T-cell (primary cell): ENCODE data around the gene AKT1. TPM values are rescaled to one million over a fixed set of nuclear protein-coding genes. Genes with fewer than 3 reads are reported as not detected.

Experiments used
- ATAC-seq, 4 experiments: fragments of 200-7000 bp in 3 of 4; fragments of 150-1000 bp in 1 of 4; cut with Tn5 transposase; replicated peaks in 1 of 4; 1 replicate in 3 of 4; 2 replicates in 1 of 4; pipeline ENCODE4 v1.10.0; 2021; ENCODE audit warnings: moderate library complexity in 3 of 4, mild to moderate bottlenecking in 2 of 4, moderate number of reproducible peaks in 1 of 4
- CTCF ChIA-PET, 2 donors: fragments of 300-600 bp; sonication (Branson Sonifier 250); formaldehyde crosslinking; loops; one replicate each; lab custom pipeline; 2022; ENCODE audit warnings: antibody characterized with exemption in 2 of 2; lab: Charles Lee
- POLR2A ChIA-PET, 2 donors: fragments of 300-600 bp; sonication (Branson Sonifier 250); formaldehyde crosslinking; loops; one replicate each; lab custom pipeline; 2022; ENCODE audit warnings: antibody characterized with exemption in 2 of 2; lab: Charles Lee
- DNase-seq, 35 experiments: peaks; one replicate each; pipeline versions ENCODE4 v3.0.0 to v3.0.0-alpha.2; 2013 to 2023
- H3K27ac ChIP-seq: one replicate; pipeline ENCODE4 v1.5.1; 2013; ENCODE audit warnings: low read length
- H3K27me3 ChIP-seq, 2 experiments: replicated peaks in 1 of 2; 1 replicate in 1 of 2; 2 replicates in 1 of 2; pipeline versions ENCODE4 v1.6.1 to v1.7.0; 2013; ENCODE audit warnings: low read length in 1 of 2, mixed read lengths in 1 of 2; ENCODE audit not compliant: control insufficient read depth in 2 of 2, insufficient read depth in 2 of 2; ENCODE audit errors: extremely low read depth in 1 of 2
- H3K36me3 ChIP-seq, 2 donors: 1 replicate in 1 of 2; 2 replicates in 1 of 2; pipeline versions ENCODE4 v1.6.1 to v1.7.0; 2013; ENCODE audit warnings: low read length in 1 of 2; ENCODE audit not compliant: control insufficient read depth in 2 of 2, insufficient read depth in 1 of 2; ENCODE audit errors: extremely low read depth in 1 of 2
- H3K4me1 ChIP-seq, 2 experiments: 1 replicate in 1 of 2; 2 replicates in 1 of 2; pipeline versions ENCODE4 v1.6.1 to v1.7.0; 2013; ENCODE audit warnings: low read length in 2 of 2, mixed read lengths in 1 of 2; ENCODE audit not compliant: insufficient read depth in 2 of 2, control insufficient read depth in 1 of 2; ENCODE audit errors: extremely low read depth in 1 of 2
- H3K4me3 ChIP-seq, 2 donors: 1 replicate in 1 of 2; 2 replicates in 1 of 2; pipeline versions ENCODE4 v1.5.1 to v1.7.0; 2013; ENCODE audit warnings: mild to moderate bottlenecking in 2 of 2, low read length in 1 of 2, moderate library complexity in 1 of 2; ENCODE audit not compliant: control insufficient read depth in 1 of 2; ENCODE audit errors: extremely low read depth in 1 of 2
- H3K9me3 ChIP-seq: 2 replicates; pipeline ENCODE4 v1.7.0; 2013
- H3K27ac Mint-ChIP-seq, 2 donors: one replicate each; pipeline ENCODE4 v1.8.0; 2020 to 2021; ENCODE audit warnings: mild to moderate bottlenecking in 2 of 2, mixed read lengths in 2 of 2
- H3K27me3 Mint-ChIP-seq, 2 donors: one replicate each; pipeline ENCODE4 v1.8.0; 2021 to 2022; ENCODE audit warnings: mixed read lengths in 2 of 2
- H3K36me3 Mint-ChIP-seq: one replicate; pipeline ENCODE4 v1.8.0; 2021; ENCODE audit warnings: mixed read lengths
- H3K4me1 Mint-ChIP-seq, 3 donors: one replicate each; pipeline ENCODE4 v1.8.0; 2020 to 2022; ENCODE audit warnings: mixed read lengths in 3 of 3, mild to moderate bottlenecking in 1 of 3
- H3K4me3 Mint-ChIP-seq, 3 donors: one replicate each; pipeline ENCODE4 v1.8.0; 2020 to 2022; ENCODE audit warnings: mild to moderate bottlenecking in 3 of 3, mixed read lengths in 3 of 3, moderate library complexity in 3 of 3
- H3K9me3 Mint-ChIP-seq, 3 donors: one replicate each; pipeline ENCODE4 v1.8.0; 2020 to 2022; ENCODE audit warnings: mixed read lengths in 3 of 3
- WGBS: methylation state at CpG from one replicate; pipeline ENCODE4 v1.1.5; 2013; ENCODE audit warnings: missing lambda C conversion rate; ENCODE audit not compliant: insufficient coverage; 5-methylcytosine and 5-hydroxymethylcytosine counted together
- total RNA-seq, 35 experiments: library from RNA in 6 of 35; stranded (reverse) in 6 of 35; fragments of 120-200 nt in 1 of 35; gene quantifications; one replicate each; pipeline versions ENCODE4 v1.2.1 to v1.2.4 and lab custom pipeline; 2013 to 2026

The AKT1 gene
- total RNA-seq, 5 donors from 2014 or later (not counting 1 experiment from before 2014, with no cell fraction given) = 68.4 to 113 (median 99.7) TPM

DNA sequence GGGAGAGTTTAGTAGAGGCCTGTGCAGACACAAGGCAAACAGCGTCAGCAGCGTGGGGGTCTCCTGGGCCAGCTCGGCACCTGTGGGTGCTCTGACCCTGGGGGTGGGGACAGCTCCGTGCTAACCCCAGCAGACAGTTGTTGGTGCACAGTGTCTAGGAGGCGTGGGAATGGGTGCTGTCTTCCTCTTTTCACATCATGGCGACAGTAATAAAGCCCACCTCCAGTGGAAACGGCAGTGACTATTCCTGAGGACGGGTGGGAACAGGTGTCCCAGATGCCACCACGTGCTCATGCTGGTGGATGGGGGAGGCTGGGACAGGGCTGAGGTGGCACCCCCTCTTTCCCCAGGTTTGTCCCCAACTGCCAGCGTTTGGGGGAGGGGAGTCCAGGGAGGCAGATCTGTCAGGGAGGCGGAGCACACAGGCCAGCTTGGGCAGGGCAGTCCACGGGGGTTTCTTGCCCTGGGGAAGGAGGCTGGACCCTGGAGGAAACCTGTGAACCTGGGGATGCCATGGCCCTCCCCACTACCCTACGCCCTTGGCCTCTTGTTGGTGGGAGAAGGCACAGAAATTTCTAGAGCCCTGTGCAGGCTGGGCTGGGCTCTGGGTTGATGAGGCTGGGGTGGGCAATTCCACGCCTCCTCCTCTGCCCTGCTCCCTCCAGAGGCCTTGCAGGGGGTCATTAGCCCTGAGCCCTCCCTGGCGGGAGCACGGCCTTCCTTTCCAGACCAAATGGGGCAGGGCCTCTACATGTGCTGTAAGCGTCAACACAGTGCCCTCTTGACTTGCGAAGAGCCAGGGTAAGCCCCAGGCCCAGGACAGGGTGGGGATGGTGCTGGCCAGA is 9.2 kb upstream of the AKT1 start:
- Mint-ChIP-seq H3K27ac (no peak overlapping the region), H3K9me3 (no peaks in the 10 kb centered on the region), H3K36me3 (no peaks in the 10 kb centered on the region), H3K27me3 (no peaks in the 10 kb centered on the region), H3K4me3 (no peak overlapping the region), H3K4me1 (peaks cover 20 to 26% (median 24%) of the 10 kb centered on the region in 3 donors)
- H3K9me3 ChIP-seq = no peaks in the 10 kb centered on the region
- H3K36me3 ChIP-seq = peaks cover 0 to 2% of the 10 kb centered on the region in 2 donors
- ChIA-PET CTCF (no interaction called here), POLR2A (no interaction called here)
- no peak for DNase-seq
- no peak for ATAC-seq
- H3K4me3 ChIP-seq = no peak overlapping the region
- H3K4me1 ChIP-seq = peaks cover 7 to 36% of the 10 kb centered on the region in 2 experiments
- H3K27ac ChIP-seq = no peak overlapping the region
- 95% methylated on average over 10 of the region's 18 CpGs for WGBS
- no peaks in the 10 kb centered on the region for H3K27me3 ChIP-seq

GRCh38 chr14:104803912-104804410 is 8.4 kb upstream of the AKT1 start:
- WGBS = 81% methylated on average over 13 of the region's 15 CpGs
- no peak overlapping the region for H3K27ac Mint-ChIP-seq
- ChIA-PET CTCF (no interaction called here), POLR2A (no interaction called here)
- H3K36me3 Mint-ChIP-seq = no peaks in the 10 kb centered on the region
- H3K4me1 Mint-ChIP-seq = peaks cover 25 to 33% (median 29%) of the 10 kb centered on the region in 3 donors
- no peaks in the 10 kb centered on the region for H3K27me3 Mint-ChIP-seq
- Histone ChIP-seq H3K4me1 (peaks cover 7 to 42% of the 10 kb centered on the region in 2 experiments), H3K4me3 (no peak overlapping the region), H3K36me3 (peaks cover 0 to 2% of the 10 kb centered on the region in 2 donors), H3K27me3 (no peaks in the 10 kb centered on the region), H3K9me3 (no peaks in the 10 kb centered on the region), H3K27ac (no peak overlapping the region)
- ATAC-seq = no peak
- peak overlapping the region in 1 of 3 donors; percentile 2 for H3K4me3 Mint-ChIP-seq
- DNase-seq = no peak
- H3K9me3 Mint-ChIP-seq = no peaks in the 10 kb centered on the region

GRCh38 chr14:104803280-104803911 is 7.8 kb upstream of the AKT1 start:
- no peaks in the 10 kb centered on the region for H3K9me3 Mint-ChIP-seq
- H3K27me3 ChIP-seq = no peaks in the 10 kb centered on the region
- H3K4me3 Mint-ChIP-seq = peak overlapping the region in 1 of 3 donors; percentile 2
- H3K4me3 ChIP-seq = no peak overlapping the region
- ATAC-seq (no peak), DNase-seq (no peak)
- H3K36me3 Mint-ChIP-seq = no peaks in the 10 kb centered on the region
- peaks cover 0 to 2% of the 10 kb centered on the region in 2 donors for H3K36me3 ChIP-seq
- H3K27ac Mint-ChIP-seq = no peak overlapping the region
- POLR2A ChIA-PET = no interaction called here
- WGBS = 95% methylated on average over 14 of the region's 19 CpGs
- CTCF ChIA-PET = no interaction called here
- H3K4me1 ChIP-seq = peaks cover 7 to 42% of the 10 kb centered on the region in 2 experiments
- H3K27ac ChIP-seq = no peak overlapping the region
- H3K27me3 Mint-ChIP-seq = no peaks in the 10 kb centered on the region
- H3K9me3 ChIP-seq = no peaks in the 10 kb centered on the region
- peaks cover 25 to 33% (median 29%) of the 10 kb centered on the region in 3 donors for H3K4me1 Mint-ChIP-seq

- Mint-ChIP-seq H3K27ac (no peak overlapping the region), H3K27me3 (no peaks in the 10 kb centered on the region), H3K9me3 (no peaks in the 10 kb centered on the region), H3K4me1 (peaks cover 25 to 33% (median 31%) of the 10 kb centered on the region in 3 donors), H3K4me3 (peak overlapping the region; percentile 59 to 87 (median 69)), H3K36me3 (no peaks in the 10 kb centered on the region)
- DNase-seq (no peak), ATAC-seq (no peak)
- CTCF ChIA-PET = no interaction called here
- H3K4me1 ChIP-seq = peaks cover 7 to 42% of the 10 kb centered on the region in 2 experiments
- no peaks in the 10 kb centered on the region for H3K27me3 ChIP-seq
- POLR2A ChIA-PET = no interaction called here
- H3K27ac ChIP-seq = no peak overlapping the region
- H3K9me3 ChIP-seq = no peaks in the 10 kb centered on the region
- peaks cover 0 to 2% of the 10 kb centered on the region in 2 donors for H3K36me3 ChIP-seq
- 92% methylated on average over 18 of the region's 20 CpGs for WGBS
- no peak overlapping the region for H3K4me3 ChIP-seq
These were observed 7.0 kb upstream of the AKT1 start for GRCh38 chr14:104802394-104803184.

- H3K9me3 ChIP-seq = no peaks in the 10 kb centered on the region
- H3K27me3 ChIP-seq = no peaks in the 10 kb centered on the region
- ChIA-PET CTCF (no interaction called here), POLR2A (no interaction called here)
- Mint-ChIP-seq H3K9me3 (no peaks in the 10 kb centered on the region), H3K27ac (peak overlapping the region; percentile 87 to 88), H3K27me3 (no peaks in the 10 kb centered on the region), H3K36me3 (no peaks in the 10 kb centered on the region), H3K4me3 (peak overlapping the region; percentile 85 to 87 (median 87)), H3K4me1 (peaks cover 27 to 33% (median 30%) of the 10 kb centered on the region in 3 donors)
- peaks cover 7 to 42% of the 10 kb centered on the region in 2 experiments for H3K4me1 ChIP-seq
- H3K27ac ChIP-seq = peak overlapping the region; percentile 20
- peaks cover 0 to 2% of the 10 kb centered on the region in 2 donors for H3K36me3 ChIP-seq
- no peak for DNase-seq
- no peak for ATAC-seq
- peak overlapping the region; percentile 67 to 75 for H3K4me3 ChIP-seq
- 83% methylated on average over 43 of the region's 45 CpGs for WGBS
These were observed 6.2 kb upstream of the AKT1 start for GRCh38 chr14:104801520-104802393.
